Measurements from ENCODE around the gene AK2.

AK2 gene

GRCh38 chr1:32991386-32991785, 45.3 kb downstream of the AK2 start:
- no peak for ATAC-seq
- no peak for TF ChIP-seq ZFP3 (CRISPR knock-in tag; IDR thresholded peaks at IDR 0.05)
- no peak for TF ChIP-seq PPARA (CRISPR knock-in tag; IDR thresholded peaks at IDR 0.05; ENCODE audit: borderline replicate concordance)

- no peak for ATAC-seq
- no peak for TF ChIP-seq SNAI2 (CRISPR knock-in tag; IDR thresholded peaks at IDR 0.05)
- no peak for TF ChIP-seq OSR1 (CRISPR knock-in tag; IDR thresholded peaks at IDR 0.05)
- TF ChIP-seq ZC3H10 (CRISPR knock-in tag; IDR thresholded peaks at IDR 0.05): no peak
- no peak for TF ChIP-seq ESRRG (CRISPR knock-in tag; IDR thresholded peaks at IDR 0.05)
- no peak for TF ChIP-seq CSRNP3 (CRISPR knock-in tag; IDR thresholded peaks at IDR 0.05)
- TF ChIP-seq ZFP30 (CRISPR knock-in tag; IDR thresholded peaks at IDR 0.05): no peak
These were observed 45.8 kb downstream of the AK2 start for GRCh38 chr1:32990887-32991286.

- peak; percentile 72 for ATAC-seq
- TF ChIP-seq ISL1 (CRISPR knock-in tag; IDR thresholded peaks at IDR 0.05): peak; percentile 8; the same call in 1 of the 2 replicates
- no peak for TF ChIP-seq TSHZ2 (CRISPR knock-in tag; IDR thresholded peaks at IDR 0.05)
- TF ChIP-seq ZFP3 (CRISPR knock-in tag; IDR thresholded peaks at IDR 0.05): peak; percentile 57; the same call in 1 of the 2 replicates
These were observed 47.3 kb downstream of the AK2 start for GRCh38 chr1:32989160-32990050.

- ATAC-seq: peak; percentile 15
These were observed 48.0 kb downstream of the AK2 start for GRCh38 chr1:32988665-32989064.

GRCh38 chr1:32985226-32985625, 51.5 kb downstream of the AK2 start:
- TF ChIP-seq POU6F1 (CRISPR knock-in tag; IDR thresholded peaks at IDR 0.05; ENCODE audit: borderline replicate concordance, low read depth): no peak
- TF ChIP-seq OSR1 (CRISPR knock-in tag; IDR thresholded peaks at IDR 0.05): no peak
- TF ChIP-seq RARB (CRISPR knock-in tag; IDR thresholded peaks at IDR 0.05): no peak
- no peak for TF ChIP-seq CSRNP3 (CRISPR knock-in tag; IDR thresholded peaks at IDR 0.05)
- TF ChIP-seq ZC3H10 (CRISPR knock-in tag; IDR thresholded peaks at IDR 0.05): no peak
- no peak for TF ChIP-seq CREB5 (CRISPR knock-in tag; IDR thresholded peaks at IDR 0.05; ENCODE audit: low read depth)
- TF ChIP-seq ZNF8 (CRISPR knock-in tag; IDR thresholded peaks at IDR 0.05): no peak
- no peak for TF ChIP-seq TCF4 (CRISPR knock-in tag; IDR thresholded peaks at IDR 0.05; ENCODE audit: borderline replicate concordance)
- no peak for TF ChIP-seq PPARA (CRISPR knock-in tag; IDR thresholded peaks at IDR 0.05; ENCODE audit: borderline replicate concordance)
- TF ChIP-seq ZNF70 (CRISPR knock-in tag; IDR thresholded peaks at IDR 0.05): no peak
- no peak for TF ChIP-seq ISL1 (CRISPR knock-in tag; IDR thresholded peaks at IDR 0.05)
- no peak for TF ChIP-seq GLIS3 (CRISPR knock-in tag; IDR thresholded peaks at IDR 0.05)
- no peak for TF ChIP-seq ESRRG (CRISPR knock-in tag; IDR thresholded peaks at IDR 0.05)
- TF ChIP-seq TOX (CRISPR knock-in tag; IDR thresholded peaks at IDR 0.05; ENCODE audit: borderline replicate concordance): no peak
- no peak for TF ChIP-seq PATZ1 (CRISPR knock-in tag; IDR thresholded peaks at IDR 0.05; ENCODE audit: borderline replicate concordance)
- ATAC-seq: no peak

More at GRCh38 chr1:32988665-32989064, 48.0 kb downstream of the AK2 start:
- TF ChIP-seq ZNF8 (CRISPR knock-in tag; IDR thresholded peaks at IDR 0.05): no peak

Data from SK-N-SH treated with all-trans-retinoic acid at 6 μM for 48 hours (cell line).